Gastrocnemius medialis (tissue), 4 donors: ENCODE measurements around the gene LIPA. TPM values are rescaled to one million over a fixed set of nuclear protein-coding genes. Genes with fewer than 3 reads are reported as not detected.

ENCODE experiments used
- ATAC-seq, 2 donors: fragments of 150-250 bp; one replicate each; pipeline ENCODE4 v1.9.1; 2016
- DNase-seq, 2 donors: peaks; one replicate each; pipeline ENCODE4 v3.0.0-alpha.2; 2019
- H3K27ac ChIP-seq, 4 donors: fragments of 200-600 bp; sonication (generic); 1 replicate in 1 of 4; 2 replicates in 3 of 4; pipeline ENCODE4 v1.5.1; 2016 to 2018; ENCODE audit warnings: mild to moderate bottlenecking in 2 of 4, moderate library complexity in 1 of 4
- H3K27me3 ChIP-seq, 3 donors: fragments of 200-600 bp; sonication (generic) in 2 of 3; 1 replicate in 1 of 3; 2 replicates in 2 of 3; pipeline versions ENCODE4 v1.5.1 to v1.6.0; 2016 to 2019; ENCODE audit warnings: mild to moderate bottlenecking in 1 of 3, moderate library complexity in 1 of 3
- H3K36me3 ChIP-seq, 2 donors: fragments of 200-600 bp; sonication (generic) in 1 of 2; one replicate each; pipeline ENCODE4 v1.5.1; 2017 to 2018
- H3K4me1 ChIP-seq, 2 donors: fragments of 200-600 bp; sonication (generic) in 1 of 2; one replicate each; pipeline ENCODE4 v1.5.1; 2016 to 2017; ENCODE audit warnings: mild to moderate bottlenecking in 2 of 2
- H3K4me3 ChIP-seq, 4 donors: fragments of 200-600 bp; sonication (generic) in 3 of 4; 1 replicate in 1 of 4; 2 replicates in 3 of 4; pipeline ENCODE4 v1.5.1; 2016 to 2019; ENCODE audit warnings: mild to moderate bottlenecking in 2 of 4
- H3K9me3 ChIP-seq, 3 donors: fragments of 200-600 bp; sonication (generic) in 2 of 3; 1 replicate in 1 of 3; 2 replicates in 2 of 3; pipeline ENCODE4 v1.5.1; 2016 to 2019
- CTCF ChIP-seq, 5 experiments: fragments of 450-650 bp in 3 of 5; fragments of 200-600 bp in 2 of 5; sonication (generic) in 2 of 5; IDR thresholded peaks in 4 of 5; conservative IDR thresholded peaks in 1 of 5; 1 replicate in 4 of 5; 2 replicates in 1 of 5; pipeline ENCODE4 v1.5.1; 2016 to 2019; ENCODE audit warnings: antibody characterized with exemption in 5 of 5, mild to moderate bottlenecking in 3 of 5, moderate library complexity in 3 of 5
- POLR2A ChIP-seq, 2 donors: fragments of 450-650 bp; IDR thresholded peaks; one replicate each; pipeline ENCODE4 v1.6.1; 2017; ENCODE audit warnings: antibody characterized with exemption in 2 of 2, mild to moderate bottlenecking in 2 of 2, moderate library complexity in 2 of 2
- in situ Hi-C, 4 donors: fragments of 200-750 bp; cut with MboI; loops; one replicate each; pipeline versions ENCODE4 v1.15.0 to v1.8.0; 2017; ENCODE audit warnings: low sequenced_read_pairs in 4 of 4
- intact Hi-C: fragments of 100-400 bp; cut with DNase I; formaldehyde crosslinking; loops from one replicate; pipeline ENCODE4 v1.15.1; 2023; ENCODE audit warnings: low total_unique reads
- total RNA-seq, 4 donors: library from RNA; depleted of rRNA; stranded (reverse); fragments of >200 nt; gene quantifications; one replicate each; pipeline versions ENCODE4 v1.1.0 to v1.2.3, GENCODE V29; 2016

Gene LIPA
- total RNA-seq, 4 donors from 2014 or later = 7.7 to 11.4 (median 9.3) TPM

GRCh38 chr10:89240519-89240918 is 11.1 kb downstream of the LIPA start:
- DNase-seq (no peak), ATAC-seq (no peak)
- Histone ChIP-seq H3K36me3 (no peaks in the 10 kb centered on the region), H3K27me3 (no peaks in the 10 kb centered on the region), H3K4me3 (no peak overlapping the region), H3K27ac (no peak overlapping the region), H3K9me3 (no peaks in the 10 kb centered on the region), H3K4me1 (peaks cover 0 to 4% of the 10 kb centered on the region in 2 donors)
- TF ChIP-seq POLR2A (IDR thresholded peaks at IDR 0.05) = no peak
- no peak for TF ChIP-seq CTCF (IDR thresholded peaks at IDR 0.05 in 4 of 5, conservative IDR thresholded peaks at IDR 0.05 in 1 of 5)
- intact Hi-C loops (no loop called here), in situ Hi-C loops (no loop called here)

GRCh38 chr10:89238956-89239644 is 12.5 kb downstream of the LIPA start:
- Histone ChIP-seq H3K9me3 (no peaks in the 10 kb centered on the region), H3K4me1 (peaks cover 0 to 4% of the 10 kb centered on the region in 2 donors), H3K27ac (no peak overlapping the region), H3K36me3 (no peaks in the 10 kb centered on the region), H3K4me3 (no peak overlapping the region), H3K27me3 (no peaks in the 10 kb centered on the region)
- intact Hi-C loops = no loop called here
- TF ChIP-seq CTCF (IDR thresholded peaks at IDR 0.05 in 4 of 5, conservative IDR thresholded peaks at IDR 0.05 in 1 of 5) (no peak), POLR2A (IDR thresholded peaks at IDR 0.05) (no peak)
- DNase-seq (no peak), ATAC-seq (no peak)
- in situ Hi-C loops = no loop called here

DNA sequence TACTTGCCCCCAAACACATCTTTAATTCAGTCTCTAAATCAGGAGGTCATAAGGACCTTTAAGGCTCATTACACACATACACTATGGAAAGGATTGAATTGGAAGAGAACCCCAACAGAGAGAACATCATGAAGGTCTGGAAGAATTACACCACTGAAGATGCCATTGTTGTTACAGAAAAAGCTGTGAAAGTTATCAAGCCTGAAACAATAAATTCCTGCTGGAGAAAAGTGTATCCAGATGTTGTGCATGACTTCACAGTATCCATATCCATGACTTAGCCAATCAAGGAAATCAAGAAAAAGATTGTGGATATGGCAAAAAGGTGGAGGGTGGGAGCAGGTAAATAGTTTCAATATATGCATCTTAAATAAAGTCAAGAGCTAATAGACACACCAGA is 13.7 kb downstream of the LIPA start:
- H3K27me3 ChIP-seq = no peaks in the 10 kb centered on the region
- ATAC-seq (no peak), DNase-seq (no peak)
- TF ChIP-seq CTCF (IDR thresholded peaks at IDR 0.05 in 4 of 5, conservative IDR thresholded peaks at IDR 0.05 in 1 of 5) (no peak), POLR2A (IDR thresholded peaks at IDR 0.05) (no peak)
- H3K9me3 ChIP-seq = no peaks in the 10 kb centered on the region
- intact Hi-C loops (no loop called here), in situ Hi-C loops (no loop called here)
- no peaks in the 10 kb centered on the region for H3K36me3 ChIP-seq
- H3K27ac ChIP-seq = no peak overlapping the region
- H3K4me3 ChIP-seq = no peak overlapping the region
- H3K4me1 ChIP-seq = peaks cover 0 to 4% of the 10 kb centered on the region in 2 donors

GRCh38 chr10:89236226-89236797 is 15.3 kb downstream of the LIPA start:
- Histone ChIP-seq H3K9me3 (no peaks in the 10 kb centered on the region), H3K4me3 (no peak overlapping the region), H3K27ac (no peak overlapping the region), H3K27me3 (no peaks in the 10 kb centered on the region), H3K36me3 (no peaks in the 10 kb centered on the region), H3K4me1 (no peaks in the 10 kb centered on the region)
- in situ Hi-C loops = no loop called here
- ATAC-seq = no peak
- intact Hi-C loops = no loop called here
- TF ChIP-seq POLR2A (IDR thresholded peaks at IDR 0.05) (no peak), CTCF (IDR thresholded peaks at IDR 0.05 in 4 of 5, conservative IDR thresholded peaks at IDR 0.05 in 1 of 5) (no peak)
- no peak for DNase-seq
